KG1 (cell line): ENCODE measurements around the gene GPC3.

ENCODE experiments used
- DNase-seq: peaks from one replicate; lab custom pipeline; 2025; lab: John Stamatoyannopoulos, UW

Gene GPC3

GRCh38 chrX:133840415-133840814 lies 145.0 kb downstream of the GPC3 start:
- DNase-seq, result no peak

GRCh38 chrX:133838761-133839676 lies 146.4 kb downstream of the GPC3 start:
- DNase-seq, result no peak

GRCh38 chrX:133837091-133837490 lies 148.3 kb downstream of the GPC3 start:
- DNase-seq, result no peak

- no peak for DNase-seq
These were observed 148.8 kb downstream of the GPC3 start for GRCh38 chrX:133836561-133836960.

- no peak for DNase-seq
These were observed 150.6 kb downstream of the GPC3 start for GRCh38 chrX:133834771-133835170.

GRCh38 chrX:133819546-133819945 lies 165.8 kb downstream of the GPC3 start:
- no peak for DNase-seq

- DNase-seq, result no peak
These were observed 167.4 kb downstream of the GPC3 start for GRCh38 chrX:133818019-133818418.

- no peak for DNase-seq
These were observed 169.9 kb downstream of the GPC3 start for GRCh38 chrX:133815496-133815895.

- no peak for DNase-seq
These were observed 171.4 kb downstream of the GPC3 start for GRCh38 chrX:133813971-133814370.

- no peak for DNase-seq
These were observed 173.0 kb downstream of the GPC3 start for GRCh38 chrX:133812402-133812801.

- no peak for DNase-seq
These were observed 174.5 kb downstream of the GPC3 start for GRCh38 chrX:133810925-133811324.

- DNase-seq, result no peak
These were observed 181.3 kb downstream of the GPC3 start for GRCh38 chrX:133804072-133804471.

GRCh38 chrX:133796282-133796681 lies 189.1 kb downstream of the GPC3 start:
- DNase-seq, result no peak

- DNase-seq, result no peak
These were observed 191.3 kb downstream of the GPC3 start for GRCh38 chrX:133794126-133794525.

- DNase-seq, result no peak
These were observed 191.8 kb downstream of the GPC3 start for GRCh38 chrX:133793626-133794025.

- no peak for DNase-seq
These were observed 193.0 kb downstream of the GPC3 start for GRCh38 chrX:133792198-133792953.

- DNase-seq, result no peak
These were observed 195.6 kb downstream of the GPC3 start for GRCh38 chrX:133789829-133790228.

- DNase-seq, result no peak
These were observed 199.0 kb downstream of the GPC3 start for GRCh38 chrX:133786382-133786781.

- DNase-seq, result no peak
These were observed 202.1 kb downstream of the GPC3 start for GRCh38 chrX:133783274-133783673.

- DNase-seq, result no peak
These were observed 204.2 kb downstream of the GPC3 start for GRCh38 chrX:133781174-133781573.

- DNase-seq, result no peak
These were observed 209.3 kb downstream of the GPC3 start for GRCh38 chrX:133776072-133776471.

- no peak for DNase-seq
These were observed 210.6 kb downstream of the GPC3 start for GRCh38 chrX:133774807-133775206.

- DNase-seq, result no peak
These were observed 214.2 kb downstream of the GPC3 start for GRCh38 chrX:133771086-133771646.
